A673 (cell line): ENCODE measurements around the gene FRS3. TPM values are rescaled to one million over a fixed set of nuclear protein-coding genes. Genes with fewer than 3 reads are reported as not detected.

Source experiments
- BruUV-seq: library from RNA; stranded (reverse); fragments of 400-500 nt; replicated peaks from 2 replicates; lab custom pipeline; 2021; lab: Mats Ljungman, UMichigan
- CTCF ChIA-PET: fragments of 300-600 bp; sonication (Branson Sonifier 250); formaldehyde crosslinking; loops from one replicate; lab custom pipeline; 2022; ENCODE audit warnings: antibody characterized with exemption; lab: Charles Lee
- POLR2A ChIA-PET: fragments of 300-600 bp; sonication (Branson Sonifier 250); formaldehyde crosslinking; loops from one replicate; lab custom pipeline; 2022; ENCODE audit warnings: antibody characterized with exemption; ENCODE audit not compliant: low non-redundant PET; lab: Charles Lee
- DNase-seq: peaks from one replicate; pipeline ENCODE4 v3.0.0-alpha.2; 2015; ENCODE audit warnings: low spot score
- H3K27ac ChIP-seq: fragments of 200-600 bp; sonication (generic); 2 replicates; pipeline ENCODE4 v1.5.1; 2016; ENCODE audit warnings: mixed run types, low read depth, mild to moderate bottlenecking, mixed read lengths, antibody characterized with exemption, low read length; ENCODE audit not compliant: poor library complexity, severe bottlenecking
- H3K27me3 ChIP-seq: fragments of 200-600 bp; sonication (generic); replicated peaks from 2 replicates; pipeline ENCODE4 v1.6.1; 2017; ENCODE audit warnings: mixed run types, low read depth, mild to moderate bottlenecking, mixed read lengths, antibody characterized with exemption, low read length; ENCODE audit not compliant: insufficient read depth, poor library complexity
- H3K36me3 ChIP-seq: fragments of 200-600 bp; sonication (generic); 2 replicates; pipeline ENCODE4 v1.6.1; 2016; ENCODE audit warnings: mixed run types, mild to moderate bottlenecking, mixed read lengths, antibody characterized with exemption, low read length; ENCODE audit not compliant: insufficient read depth, poor library complexity, severe bottlenecking
- H3K4me1 ChIP-seq: fragments of 200-600 bp; sonication (generic); 2 replicates; pipeline ENCODE4 v1.6.1; 2017; ENCODE audit warnings: mixed run types, mild to moderate bottlenecking, mixed read lengths, antibody characterized with exemption, low read length; ENCODE audit not compliant: insufficient read depth, poor library complexity, severe bottlenecking
- H3K4me3 ChIP-seq: fragments of 200-600 bp; sonication (generic); 2 replicates; pipeline ENCODE4 v1.5.1; 2016; ENCODE audit warnings: low read depth, mixed run types, mild to moderate bottlenecking, mixed read lengths, low read length; ENCODE audit not compliant: poor library complexity, severe bottlenecking
- H3K9me3 ChIP-seq: fragments of 200-600 bp; sonication (generic); 2 replicates; pipeline ENCODE4 v1.6.1; 2016; ENCODE audit warnings: mixed run types, low read depth, mild to moderate bottlenecking, mixed read lengths, antibody characterized with exemption, low read length; ENCODE audit not compliant: poor library complexity, severe bottlenecking
- EZH2 ChIP-seq: fragments of 200-600 bp; sonication (generic); IDR thresholded peaks from 2 replicates; pipeline ENCODE4 v1.6.1; 2017; ENCODE audit warnings: borderline replicate concordance, low read depth, mild to moderate bottlenecking, mixed read lengths, antibody characterized with exemption, low read length; ENCODE audit not compliant: poor library complexity, severe bottlenecking
- intact Hi-C: fragments of 100-400 bp; cut with micrococcal nuclease; formaldehyde crosslinking; loops from one replicate; pipeline ENCODE4 v1.10.0; 2022; ENCODE audit not compliant: unreplicated experiment
- total RNA-seq: library from RNA; stranded (reverse); gene quantifications from 2 replicates; pipeline ENCODE4 v1.2.3, GENCODE V29; 2021
- TF ChIP-seq, protein P1 (sequence below): fragments of 300-800, 200-600 bp; sonication (generic); conservative IDR thresholded peaks from 2 replicates; pipeline ENCODE4 v1.5.1; 2017; ENCODE audit warnings: low read depth, mild to moderate bottlenecking, antibody characterized with exemption, low read length, moderate library complexity, mixed read lengths

Gene FRS3
- total RNA-seq, 1 experiment from 2014 or later, result 3.0 TPM

DNA sequence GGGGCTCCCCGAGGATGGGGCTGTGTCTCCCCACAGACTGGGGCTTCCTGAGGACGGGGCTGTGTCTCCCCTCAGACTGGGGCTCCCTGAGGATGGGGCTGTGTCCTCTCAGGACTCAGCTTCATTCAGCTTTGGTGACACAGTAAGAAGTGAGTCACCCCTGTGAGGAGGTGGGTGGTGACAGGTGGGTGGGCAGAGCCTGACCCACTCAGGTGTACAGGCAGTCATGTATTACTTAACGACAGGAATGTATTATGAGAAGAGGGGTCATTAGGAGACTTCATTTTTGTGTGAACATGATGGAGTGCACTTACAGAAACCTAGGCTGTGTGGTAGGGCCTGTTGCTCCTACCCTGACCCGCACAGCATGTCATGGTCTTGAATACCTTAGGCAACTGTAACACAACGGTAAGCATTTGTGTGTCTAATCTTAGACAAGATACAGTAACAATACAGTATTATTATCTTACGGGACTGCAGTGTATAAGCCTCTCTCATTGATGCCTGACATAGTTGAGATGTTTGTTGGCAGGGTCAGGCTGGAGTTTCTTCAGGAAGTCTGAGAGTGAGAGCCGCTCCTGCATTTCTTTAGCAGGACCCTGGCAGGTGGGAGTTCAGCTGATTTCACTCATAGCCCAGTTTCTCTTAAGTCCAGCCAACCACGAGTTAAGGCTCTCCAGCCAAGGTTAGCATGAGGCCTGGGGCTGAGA lies 21.6 kb downstream of the FRS3 start:
- Histone ChIP-seq H3K27me3 (no peaks in the 10 kb centered on the region), H3K4me3 (no peak overlapping the region), H3K36me3 (no peaks in the 10 kb centered on the region), H3K9me3 (no peaks in the 10 kb centered on the region), H3K27ac (no peak overlapping the region), H3K4me1 (no peaks in the 10 kb centered on the region)
- intact Hi-C loops, result no loop called here
- DNase-seq, result no peak
- no TSS peak for BruUV-seq
- POLR2A ChIA-PET, result no interaction called here
- CTCF ChIA-PET, result no interaction called here
- TF ChIP-seq EZH2, result no peak
- TF ChIP-seq, protein P1, sequence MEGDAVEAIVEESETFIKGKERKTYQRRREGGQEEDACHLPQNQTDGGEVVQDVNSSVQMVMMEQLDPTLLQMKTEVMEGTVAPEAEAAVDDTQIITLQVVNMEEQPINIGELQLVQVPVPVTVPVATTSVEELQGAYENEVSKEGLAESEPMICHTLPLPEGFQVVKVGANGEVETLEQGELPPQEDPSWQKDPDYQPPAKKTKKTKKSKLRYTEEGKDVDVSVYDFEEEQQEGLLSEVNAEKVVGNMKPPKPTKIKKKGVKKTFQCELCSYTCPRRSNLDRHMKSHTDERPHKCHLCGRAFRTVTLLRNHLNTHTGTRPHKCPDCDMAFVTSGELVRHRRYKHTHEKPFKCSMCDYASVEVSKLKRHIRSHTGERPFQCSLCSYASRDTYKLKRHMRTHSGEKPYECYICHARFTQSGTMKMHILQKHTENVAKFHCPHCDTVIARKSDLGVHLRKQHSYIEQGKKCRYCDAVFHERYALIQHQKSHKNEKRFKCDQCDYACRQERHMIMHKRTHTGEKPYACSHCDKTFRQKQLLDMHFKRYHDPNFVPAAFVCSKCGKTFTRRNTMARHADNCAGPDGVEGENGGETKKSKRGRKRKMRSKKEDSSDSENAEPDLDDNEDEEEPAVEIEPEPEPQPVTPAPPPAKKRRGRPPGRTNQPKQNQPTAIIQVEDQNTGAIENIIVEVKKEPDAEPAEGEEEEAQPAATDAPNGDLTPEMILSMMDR, result no peak

DNA sequence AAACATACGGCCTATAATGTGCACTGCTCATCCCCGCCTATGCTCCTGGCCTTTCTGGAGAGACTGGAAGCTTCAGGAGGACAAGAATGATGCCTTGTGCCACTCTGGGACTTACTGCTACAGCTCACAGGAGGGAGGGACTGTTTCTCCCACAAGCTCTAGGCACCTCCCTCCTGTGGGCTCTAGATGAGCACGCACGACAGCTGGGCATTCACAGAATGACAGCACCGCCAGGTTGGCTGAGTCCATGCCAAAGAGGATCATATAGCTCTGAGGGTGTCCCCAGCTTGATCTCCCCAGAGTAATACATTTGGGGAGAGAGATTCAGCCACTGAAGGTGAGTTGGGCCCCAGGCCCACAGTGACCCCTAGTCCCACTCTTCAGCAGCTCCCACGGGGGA lies 22.4 kb downstream of the FRS3 start:
- no peaks in the 10 kb centered on the region for H3K36me3 ChIP-seq
- BruUV-seq, result no TSS peak
- intact Hi-C loops, result no loop called here
- H3K27ac ChIP-seq, result no peak overlapping the region
- ChIA-PET POLR2A (no interaction called here), CTCF (no interaction called here)
- no peak for DNase-seq
- TF ChIP-seq EZH2, result no peak
- TF ChIP-seq, protein P1, result no peak
- H3K4me1 ChIP-seq, result no peaks in the 10 kb centered on the region
- H3K9me3 ChIP-seq, result no peaks in the 10 kb centered on the region
- H3K27me3 ChIP-seq, result no peaks in the 10 kb centered on the region
- H3K4me3 ChIP-seq, result no peak overlapping the region

DNA sequence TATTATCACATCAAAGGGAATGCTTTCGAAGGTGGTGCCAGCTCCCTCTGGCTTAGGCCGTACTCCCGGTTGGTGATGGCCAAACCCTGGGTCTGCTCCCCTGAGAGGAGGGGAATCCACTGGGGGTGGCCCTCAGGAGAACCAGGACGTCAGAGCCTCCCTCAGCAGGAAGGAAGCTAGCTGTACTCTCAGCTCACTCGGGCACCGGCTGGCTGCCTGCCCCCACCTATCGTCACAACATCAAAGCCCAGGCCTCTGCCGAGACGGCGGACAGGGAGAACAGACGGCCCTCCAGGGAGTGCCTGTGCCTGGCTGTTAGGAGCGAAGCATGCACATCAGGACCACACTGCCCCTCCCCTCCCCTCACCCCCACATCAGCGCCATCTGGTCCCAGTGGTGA lies 23.3 kb downstream of the FRS3 start:
- ChIA-PET CTCF (no interaction called here), POLR2A (no interaction called here)
- Histone ChIP-seq H3K36me3 (no peaks in the 10 kb centered on the region), H3K4me3 (no peak overlapping the region), H3K4me1 (no peaks in the 10 kb centered on the region), H3K9me3 (no peaks in the 10 kb centered on the region), H3K27me3 (no peaks in the 10 kb centered on the region), H3K27ac (no peak overlapping the region)
- intact Hi-C loops, result no loop called here
- no peak for DNase-seq
- no TSS peak for BruUV-seq
- TF ChIP-seq EZH2, result no peak
- TF ChIP-seq, protein P1, result no peak
